PC-3 (cell line): ENCODE measurements around the gene HERC2.

ENCODE experiments used
- EZH2 ChIP-seq: fragments of 300-600 bp; sonication (generic); IDR thresholded peaks from one replicate; pipeline ENCODE4 v1.6.1; 2017; ENCODE audit warnings: antibody characterized with exemption, mild to moderate bottlenecking, low read length; ENCODE audit not compliant: unreplicated experiment
- EZH2phosphoT487 ChIP-seq: fragments of 300-600 bp; sonication (generic); IDR thresholded peaks from 2 replicates; pipeline ENCODE4 v1.6.1; 2018; ENCODE audit warnings: mild to moderate bottlenecking, antibody characterized with exemption, low read length, borderline replicate concordance
- TF ChIP-seq, protein P1 (sequence below): fragments of 300-600 bp; sonication (generic); conservative IDR thresholded peaks from 2 replicates; pipeline ENCODE4 v1.5.1; 2017; ENCODE audit warnings: antibody characterized with exemption, low read depth, mild to moderate bottlenecking, low read length

DNA sequence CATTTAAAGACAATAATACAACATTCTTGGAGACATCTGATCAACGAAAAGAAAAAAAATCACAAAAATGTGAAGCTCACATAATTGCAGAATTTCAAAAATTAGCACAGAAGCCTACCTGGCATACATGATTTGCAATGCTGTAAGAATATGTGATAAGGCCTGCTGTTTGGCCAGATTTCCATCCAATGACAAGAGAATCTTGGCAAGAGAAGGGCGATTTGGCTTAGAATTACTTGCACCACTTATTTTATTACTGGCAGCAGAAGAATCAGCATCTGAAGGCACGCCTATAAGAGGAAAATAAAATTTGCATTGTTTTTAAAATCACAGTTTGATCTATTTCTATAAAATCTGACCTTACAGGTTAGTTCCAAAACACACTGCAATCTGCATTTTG is 152.6 kb downstream of the HERC2 start:
- TF ChIP-seq, protein P1, sequence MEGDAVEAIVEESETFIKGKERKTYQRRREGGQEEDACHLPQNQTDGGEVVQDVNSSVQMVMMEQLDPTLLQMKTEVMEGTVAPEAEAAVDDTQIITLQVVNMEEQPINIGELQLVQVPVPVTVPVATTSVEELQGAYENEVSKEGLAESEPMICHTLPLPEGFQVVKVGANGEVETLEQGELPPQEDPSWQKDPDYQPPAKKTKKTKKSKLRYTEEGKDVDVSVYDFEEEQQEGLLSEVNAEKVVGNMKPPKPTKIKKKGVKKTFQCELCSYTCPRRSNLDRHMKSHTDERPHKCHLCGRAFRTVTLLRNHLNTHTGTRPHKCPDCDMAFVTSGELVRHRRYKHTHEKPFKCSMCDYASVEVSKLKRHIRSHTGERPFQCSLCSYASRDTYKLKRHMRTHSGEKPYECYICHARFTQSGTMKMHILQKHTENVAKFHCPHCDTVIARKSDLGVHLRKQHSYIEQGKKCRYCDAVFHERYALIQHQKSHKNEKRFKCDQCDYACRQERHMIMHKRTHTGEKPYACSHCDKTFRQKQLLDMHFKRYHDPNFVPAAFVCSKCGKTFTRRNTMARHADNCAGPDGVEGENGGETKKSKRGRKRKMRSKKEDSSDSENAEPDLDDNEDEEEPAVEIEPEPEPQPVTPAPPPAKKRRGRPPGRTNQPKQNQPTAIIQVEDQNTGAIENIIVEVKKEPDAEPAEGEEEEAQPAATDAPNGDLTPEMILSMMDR: no peak
- no peak for TF ChIP-seq EZH2
- no peak for TF ChIP-seq EZH2phosphoT487
